ENCODE results near the gene SP2. TPM values are rescaled to one million over a fixed set of nuclear protein-coding genes. Genes with fewer than 3 reads are reported as not detected.

SP2 gene
- total RNA-seq, 1 donor from 2014 or later: 21.7 TPM

GRCh38 chr17:47891545-47892088 is 4.4 kb upstream of the SP2 start:
- Mint-ChIP-seq H3K4me1 (peaks cover 21% of the 10 kb centered on the region), H3K27ac (peak overlapping the region; percentile 42), H3K9me3 (no peaks in the 10 kb centered on the region), H3K36me3 (ENCODE audit: low read depth) (peaks cover 2% of the 10 kb centered on the region), H3K4me3 (no peak overlapping the region), H3K27me3 (no peaks in the 10 kb centered on the region)
- intact Hi-C loops (cut with micrococcal nuclease): no loop called here
- peak; percentile 64 for DNase-seq

GRCh38 chr17:47894498-47895346 is 1.3 kb upstream of the SP2 start:
- peak overlapping the region; percentile 97 for H3K4me3 Mint-ChIP-seq
- H3K27me3 Mint-ChIP-seq: no peaks in the 10 kb centered on the region
- peaks cover 37% of the 10 kb centered on the region for H3K4me1 Mint-ChIP-seq
- intact Hi-C loops (cut with micrococcal nuclease): loop anchor here (1.0 to 2.0 kb wide), 3 partner anchors 46 to 76 kb away; partner anchors contain the start of genes LRRC46, MRPL10 and PNPO
- H3K36me3 Mint-ChIP-seq (ENCODE audit: low read depth): peaks cover 13% of the 10 kb centered on the region
- DNase-seq: no peak
- peak overlapping the region; percentile 99 for H3K27ac Mint-ChIP-seq
- H3K9me3 Mint-ChIP-seq: no peaks in the 10 kb centered on the region

GRCh38 chr17:47895347-47895855 is 635 bp upstream of the SP2 start:
- peak overlapping the region; percentile 97 for H3K4me3 Mint-ChIP-seq

GRCh38 chr17:47896672-47897490 is 845 bp downstream of the SP2 start:
- intact Hi-C loops (cut with micrococcal nuclease): no loop called here
- H3K27me3 Mint-ChIP-seq: no peaks in the 10 kb centered on the region
- H3K4me1 Mint-ChIP-seq: peaks cover 35% of the 10 kb centered on the region
- DNase-seq: no peak
- H3K9me3 Mint-ChIP-seq: no peaks in the 10 kb centered on the region
- peak overlapping the region; percentile 96 for H3K27ac Mint-ChIP-seq
- peaks cover 17% of the 10 kb centered on the region for H3K36me3 Mint-ChIP-seq (ENCODE audit: low read depth)
- peak overlapping the region; percentile 87 for H3K4me3 Mint-ChIP-seq

More at GRCh38 chr17:47895347-47895855, 635 bp upstream of the SP2 start:
- intact Hi-C loops (cut with micrococcal nuclease): loop anchor here (1.0 to 2.0 kb wide), 3 partner anchors 45 to 75 kb away; partner anchors contain the start of genes LRRC46, MRPL10 and PNPO
- Mint-ChIP-seq H3K27ac (peak overlapping the region; percentile 99), H3K9me3 (no peaks in the 10 kb centered on the region), H3K36me3 (ENCODE audit: low read depth) (peaks cover 15% of the 10 kb centered on the region), H3K27me3 (no peaks in the 10 kb centered on the region), H3K4me1 (peaks cover 41% of the 10 kb centered on the region)
- no peak for DNase-seq

- Mint-ChIP-seq H3K27ac (peak overlapping the region; percentile 25), H3K36me3 (ENCODE audit: low read depth) (peaks cover 22% of the 10 kb centered on the region), H3K27me3 (no peaks in the 10 kb centered on the region), H3K4me3 (peak overlapping the region; percentile 87), H3K4me1 (peaks cover 42% of the 10 kb centered on the region), H3K9me3 (no peaks in the 10 kb centered on the region)
- DNase-seq: no peak
- intact Hi-C loops (cut with micrococcal nuclease): no loop called here
These were observed 1.5 kb downstream of the SP2 start for GRCh38 chr17:47897561-47897960.

GRCh38 chr17:47898241-47898640 is 2.2 kb downstream of the SP2 start:
- no peak for DNase-seq
- H3K4me3 Mint-ChIP-seq: no peak overlapping the region
- peaks cover 42% of the 10 kb centered on the region for H3K4me1 Mint-ChIP-seq
- intact Hi-C loops (cut with micrococcal nuclease): no loop called here
- no peak overlapping the region for H3K27ac Mint-ChIP-seq
- H3K27me3 Mint-ChIP-seq: no peaks in the 10 kb centered on the region
- H3K9me3 Mint-ChIP-seq: no peaks in the 10 kb centered on the region
- H3K36me3 Mint-ChIP-seq (ENCODE audit: low read depth): peaks cover 22% of the 10 kb centered on the region

GRCh38 chr17:47899643-47900042 is 3.6 kb downstream of the SP2 start:
- Mint-ChIP-seq H3K4me3 (no peak overlapping the region), H3K9me3 (no peaks in the 10 kb centered on the region), H3K4me1 (peaks cover 33% of the 10 kb centered on the region), H3K27me3 (no peaks in the 10 kb centered on the region), H3K27ac (no peak overlapping the region), H3K36me3 (ENCODE audit: low read depth) (peaks cover 25% of the 10 kb centered on the region)
- DNase-seq: no peak
- intact Hi-C loops (cut with micrococcal nuclease): no loop called here

GRCh38 chr17:47901423-47901822 is 5.4 kb downstream of the SP2 start:
- Mint-ChIP-seq H3K27me3 (no peaks in the 10 kb centered on the region), H3K27ac (no peak overlapping the region), H3K9me3 (no peaks in the 10 kb centered on the region), H3K4me3 (no peak overlapping the region), H3K36me3 (ENCODE audit: low read depth) (peaks cover 29% of the 10 kb centered on the region), H3K4me1 (peaks cover 27% of the 10 kb centered on the region)
- no peak for DNase-seq
- intact Hi-C loops (cut with micrococcal nuclease): no loop called here

- Mint-ChIP-seq H3K27me3 (no peaks in the 10 kb centered on the region), H3K4me3 (no peak overlapping the region), H3K4me1 (peaks cover 27% of the 10 kb centered on the region), H3K36me3 (ENCODE audit: low read depth) (peaks cover 34% of the 10 kb centered on the region), H3K27ac (no peak overlapping the region), H3K9me3 (no peaks in the 10 kb centered on the region)
- intact Hi-C loops (cut with micrococcal nuclease): no loop called here
- no peak for DNase-seq
These were observed 6.2 kb downstream of the SP2 start for GRCh38 chr17:47902039-47902744.

- Mint-ChIP-seq H3K4me3 (no peak overlapping the region), H3K9me3 (no peaks in the 10 kb centered on the region), H3K27me3 (no peaks in the 10 kb centered on the region), H3K36me3 (ENCODE audit: low read depth) (peaks cover 29% of the 10 kb centered on the region), H3K27ac (peak overlapping the region; percentile 62), H3K4me1 (peaks cover 18% of the 10 kb centered on the region)
- intact Hi-C loops (cut with micrococcal nuclease): no loop called here
- no peak for DNase-seq
These were observed 9.2 kb downstream of the SP2 start for GRCh38 chr17:47905221-47905733.

- H3K4me1 Mint-ChIP-seq: peaks cover 20% of the 10 kb centered on the region
- H3K27ac Mint-ChIP-seq: no peak overlapping the region
- no peak for DNase-seq
- H3K9me3 Mint-ChIP-seq: no peaks in the 10 kb centered on the region
- no peak overlapping the region for H3K4me3 Mint-ChIP-seq
- intact Hi-C loops (cut with micrococcal nuclease): no loop called here
- peaks cover 29% of the 10 kb centered on the region for H3K36me3 Mint-ChIP-seq (ENCODE audit: low read depth)
- no peaks in the 10 kb centered on the region for H3K27me3 Mint-ChIP-seq
These were observed 10.4 kb downstream of the SP2 start for GRCh38 chr17:47906443-47906842.

GRCh38 chr17:47907932-47908562 is 12.0 kb downstream of the SP2 start:
- no peaks in the 10 kb centered on the region for H3K9me3 Mint-ChIP-seq
- no peak overlapping the region for H3K4me3 Mint-ChIP-seq
- intact Hi-C loops (cut with micrococcal nuclease): no loop called here
- H3K27me3 Mint-ChIP-seq: no peaks in the 10 kb centered on the region
- no peak for DNase-seq
- H3K27ac Mint-ChIP-seq: no peak overlapping the region
- peaks cover 12% of the 10 kb centered on the region for H3K4me1 Mint-ChIP-seq
- H3K36me3 Mint-ChIP-seq (ENCODE audit: low read depth): peaks cover 24% of the 10 kb centered on the region

- Mint-ChIP-seq H3K27me3 (no peaks in the 10 kb centered on the region), H3K4me3 (no peak overlapping the region), H3K27ac (no peak overlapping the region), H3K36me3 (ENCODE audit: low read depth) (peaks cover 20% of the 10 kb centered on the region), H3K4me1 (peaks cover 6% of the 10 kb centered on the region), H3K9me3 (no peaks in the 10 kb centered on the region)
- DNase-seq: no peak
- intact Hi-C loops (cut with micrococcal nuclease): no loop called here
These were observed 17.0 kb downstream of the SP2 start for GRCh38 chr17:47913050-47913449.

Data from activated CD4-positive, alpha-beta T cell treated with anti-CD3 and anti-CD28 coated beads, Interleukin-2, amount 10 ng/mL, durations not matched to agents 24 days and 14 days (primary cell).